Measurements from ENCODE around the gene RHBDD1. TPM values are rescaled to one million over a fixed set of nuclear protein-coding genes. Genes with fewer than 3 reads are reported as not detected.

The RHBDD1 gene
- polyA plus RNA-seq, 2 of the 4 experiments (the other 2 are of a cell fraction) = 8.3 to 46.9 TPM

DNA sequence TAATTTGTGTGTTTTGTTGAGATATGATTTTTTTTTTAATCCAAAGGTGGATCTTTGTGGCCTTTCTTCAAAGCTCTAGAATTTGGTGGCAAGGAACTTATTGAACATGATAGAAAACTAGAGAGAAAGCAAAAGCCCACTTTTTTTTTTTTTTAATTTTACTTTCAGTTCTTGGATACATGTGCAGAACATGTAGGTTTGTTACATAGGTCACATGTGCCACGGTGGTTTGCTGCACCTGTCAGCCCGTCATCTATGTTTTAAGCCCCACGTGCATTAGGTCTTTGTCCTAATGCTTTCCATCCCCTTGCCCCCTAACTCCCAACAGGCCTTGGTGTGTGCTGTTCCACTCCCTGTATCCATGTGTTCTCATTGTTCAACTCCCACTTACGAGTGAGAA, 135.9 kb downstream of the RHBDD1 start:
- FAIRE-seq (no peak), DNase-seq (ENCODE audit: low read depth in 1 of 2, low spot score in 1 of 2) (no peak), ATAC-seq (no peak)
- 87% methylated on average over 4 of the region's 4 CpGs for WGBS (ENCODE audit: missing lambda C conversion rate)
- H3K9me3 ChIP-seq = no peaks in the 10 kb centered on the region
- ChIA-PET POLR2A (no interaction called here), CTCF (no interaction called here)
- no peak overlapping the region for H3K4me3 ChIP-seq
- H3K4me2 ChIP-seq = no peak overlapping the region
- H3K27ac ChIP-seq = no peak overlapping the region
- no peaks in the 10 kb centered on the region for H3K4me1 ChIP-seq
- TF ChIP-seq ELK1 (IDR thresholded peaks at IDR 0.05; ENCODE audit: low read depth, low read length) (no peak), TP53 (CRISPR knock-in tag; IDR thresholded peaks at IDR 0.05) (no peak), KDM1A (IDR thresholded peaks at IDR 0.05; ENCODE audit: low read depth) (no peak), RAD21 (conservative IDR thresholded peaks at IDR 0.05 in 1 of 2, IDR thresholded peaks at IDR 0.05 in 1 of 2) (no peak), ESRRA (IDR thresholded peaks at IDR 0.05; ENCODE audit: borderline replicate concordance, low read length) (no peak), KDM5A (IDR thresholded peaks at IDR 0.05) (no peak), PBX3 (IDR thresholded peaks at IDR 0.05) (no peak), FOXS1 (CRISPR knock-in tag; IDR thresholded peaks at IDR 0.05) (no peak), HES2 (IDR thresholded peaks at IDR 0.05) (no peak), HOXB13 (CRISPR knock-in tag; IDR thresholded peaks at IDR 0.05; ENCODE audit: low read depth) (no peak)

GRCh38 chr2:226973816-226974215, 138.0 kb downstream of the RHBDD1 start:
- ATAC-seq (no peak), FAIRE-seq (no peak), DNase-seq (ENCODE audit: low read depth in 1 of 2, low spot score in 1 of 2) (no peak)
- Histone ChIP-seq H3K4me3 (no peak overlapping the region), H3K9me3 (no peaks in the 10 kb centered on the region), H3K4me2 (no peak overlapping the region), H3K4me1 (no peaks in the 10 kb centered on the region), H3K27ac (no peak overlapping the region)
- WGBS (ENCODE audit: missing lambda C conversion rate) = 98% methylated on average over 10 of the region's 10 CpGs
- ChIA-PET CTCF (no interaction called here), POLR2A (no interaction called here)
- TF ChIP-seq HOXB13 (CRISPR knock-in tag; IDR thresholded peaks at IDR 0.05; ENCODE audit: low read depth) = no peak

DNA sequence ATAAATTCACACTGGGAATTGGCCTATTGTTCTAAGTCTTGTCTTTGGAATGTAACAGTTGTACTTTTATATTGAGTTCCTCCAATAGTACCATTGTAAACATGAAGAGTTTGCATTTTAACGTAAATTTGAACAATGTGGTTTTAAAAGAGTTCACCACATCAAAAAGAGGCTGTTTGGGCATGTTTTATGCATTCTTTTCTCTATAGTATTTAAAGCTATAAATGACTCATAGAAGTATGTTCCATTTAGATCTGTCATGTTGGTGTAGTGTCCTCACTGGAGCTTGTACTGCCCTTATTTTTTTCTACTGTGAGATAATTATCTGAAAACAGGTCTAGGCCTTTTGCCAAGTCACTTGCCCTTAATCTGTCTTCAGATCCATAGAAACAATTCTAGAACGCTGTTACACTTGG, 141.9 kb downstream of the RHBDD1 start:
- Histone ChIP-seq H3K4me3 (no peak overlapping the region), H3K27ac (no peak overlapping the region), H3K4me1 (no peaks in the 10 kb centered on the region), H3K9me3 (no peaks in the 10 kb centered on the region), H3K4me2 (no peak overlapping the region)
- ChIA-PET POLR2A (interaction anchor here (0.6 kb wide), 1 partner anchor 947 kb away, joined by 5 read pairs; no protein-coding TSS in a partner anchor), CTCF (interaction anchor here (0.6 to 1.7 kb wide), 2 partner anchors 19 to 26 kb away, joined by 3 to 7 read pairs; no protein-coding TSS in a partner anchor)
- no peak for FAIRE-seq
- WGBS (ENCODE audit: missing lambda C conversion rate) = 77% methylated on average over 2 of the region's 2 CpGs
- DNase-seq (ENCODE audit: low read depth in 1 of 2, low spot score in 1 of 2) = no peak
- no peak for ATAC-seq
- TF ChIP-seq RCOR1 (IDR thresholded peaks at IDR 0.05; ENCODE audit: low read depth, low read length) (no peak), HOXB13 (CRISPR knock-in tag; IDR thresholded peaks at IDR 0.05; ENCODE audit: low read depth) (no peak), POLR2A (IDR thresholded peaks at IDR 0.05; ENCODE audit: low read length) (no peak), EHF (CRISPR knock-in tag; IDR thresholded peaks at IDR 0.05) (no peak), CBX2 (IDR thresholded peaks at IDR 0.05; ENCODE audit: borderline replicate concordance, low read depth) (no peak), NR3C1 (IDR thresholded peaks at IDR 0.05) (no peak), FOXS1 (CRISPR knock-in tag; IDR thresholded peaks at IDR 0.05) (no peak), ELK1 (IDR thresholded peaks at IDR 0.05; ENCODE audit: low read depth, low read length) (no peak), REST (IDR thresholded peaks at IDR 0.05) (no peak), POLR2AphosphoS2 (conservative IDR thresholded peaks at IDR 0.05; ENCODE audit: low read length) (no peak), ZSCAN20 (CRISPR knock-in tag; IDR thresholded peaks at IDR 0.05) (no peak)
- TF ChIP-seq, protein P1, sequence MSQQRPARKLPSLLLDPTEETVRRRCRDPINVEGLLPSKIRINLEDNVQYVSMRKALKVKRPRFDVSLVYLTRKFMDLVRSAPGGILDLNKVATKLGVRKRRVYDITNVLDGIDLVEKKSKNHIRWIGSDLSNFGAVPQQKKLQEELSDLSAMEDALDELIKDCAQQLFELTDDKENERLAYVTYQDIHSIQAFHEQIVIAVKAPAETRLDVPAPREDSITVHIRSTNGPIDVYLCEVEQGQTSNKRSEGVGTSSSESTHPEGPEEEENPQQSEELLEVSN (IDR thresholded peaks at IDR 0.05; ENCODE audit: borderline replicate concordance, low read depth) = no peak
